Keratinocyte (primary cell): Measurements from ENCODE around the gene PCNT.

Source experiments
- CTCF ChIP-seq, 3 experiments: IDR thresholded peaks in 1 of 3; conservative IDR thresholded peaks in 1 of 3; optimal IDR thresholded peaks in 1 of 3; 2 replicates in 2 of 3; 3 replicates in 1 of 3; pipeline versions ENCODE3 to v1.5.1; 2011; ENCODE audit warnings: low read length in 3 of 3, mild to moderate bottlenecking in 3 of 3, moderate library complexity in 2 of 3, control low read depth in 1 of 3, inconsistent platforms in 1 of 3; ENCODE audit not compliant: insufficient read depth in 2 of 3; ENCODE audit errors: extremely low read depth in 1 of 3
- EZH2 ChIP-seq: IDR thresholded peaks from one replicate; pipeline ENCODE4 v1.6.1; 2012; ENCODE audit warnings: inconsistent platforms, mild to moderate bottlenecking, low read length, moderate library complexity

GRCh38 chr21:46426313-46427046, 102.5 kb downstream of the PCNT start:
- no peak for TF ChIP-seq CTCF (optimal IDR thresholded peaks at IDR 0.05 in 1 of 3, IDR thresholded peaks at IDR 0.05 in 1 of 3, conservative IDR thresholded peaks at IDR 0.05 in 1 of 3; ENCODE audit: extremely low read depth in 1 of 3, insufficient read depth in 2 of 3, low read length in 3 of 3)
- no peak for TF ChIP-seq EZH2
